C4-2B (cell line): ENCODE results near the gene PTPRN2.

Experiments
- ZFX ChIP-seq: fragments of 450-650 bp; IDR thresholded peaks from 2 replicates; pipeline ENCODE4 v1.6.1; 2017
- TF ChIP-seq, protein P1 (sequence below): fragments of 450-650 bp; conservative IDR thresholded peaks from 2 replicates; pipeline ENCODE4 v1.5.1; 2017; ENCODE audit warnings: mild to moderate bottlenecking

DNA sequence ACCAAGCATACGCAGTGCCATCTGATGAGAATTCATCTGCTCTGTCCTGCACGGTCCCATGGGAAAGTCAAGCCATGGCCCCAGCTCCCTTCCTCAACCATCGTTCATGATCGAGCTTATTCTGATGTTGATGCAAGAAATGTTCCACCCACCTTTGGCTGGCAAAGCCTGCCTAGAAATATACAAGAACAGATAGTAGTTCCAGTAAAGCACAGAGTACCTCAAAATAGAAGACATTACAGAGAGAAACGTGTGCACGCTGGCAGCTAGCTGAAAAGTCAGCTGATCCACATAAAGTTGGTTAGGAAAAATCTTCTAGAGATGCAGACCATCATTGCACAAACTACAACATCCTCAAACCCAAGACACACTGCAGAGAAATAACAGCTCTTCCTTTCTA, 127.0 kb downstream of the PTPRN2 start:
- TF ChIP-seq, protein P1, sequence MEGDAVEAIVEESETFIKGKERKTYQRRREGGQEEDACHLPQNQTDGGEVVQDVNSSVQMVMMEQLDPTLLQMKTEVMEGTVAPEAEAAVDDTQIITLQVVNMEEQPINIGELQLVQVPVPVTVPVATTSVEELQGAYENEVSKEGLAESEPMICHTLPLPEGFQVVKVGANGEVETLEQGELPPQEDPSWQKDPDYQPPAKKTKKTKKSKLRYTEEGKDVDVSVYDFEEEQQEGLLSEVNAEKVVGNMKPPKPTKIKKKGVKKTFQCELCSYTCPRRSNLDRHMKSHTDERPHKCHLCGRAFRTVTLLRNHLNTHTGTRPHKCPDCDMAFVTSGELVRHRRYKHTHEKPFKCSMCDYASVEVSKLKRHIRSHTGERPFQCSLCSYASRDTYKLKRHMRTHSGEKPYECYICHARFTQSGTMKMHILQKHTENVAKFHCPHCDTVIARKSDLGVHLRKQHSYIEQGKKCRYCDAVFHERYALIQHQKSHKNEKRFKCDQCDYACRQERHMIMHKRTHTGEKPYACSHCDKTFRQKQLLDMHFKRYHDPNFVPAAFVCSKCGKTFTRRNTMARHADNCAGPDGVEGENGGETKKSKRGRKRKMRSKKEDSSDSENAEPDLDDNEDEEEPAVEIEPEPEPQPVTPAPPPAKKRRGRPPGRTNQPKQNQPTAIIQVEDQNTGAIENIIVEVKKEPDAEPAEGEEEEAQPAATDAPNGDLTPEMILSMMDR, result no peak
- TF ChIP-seq ZFX, result no peak
